ENCODE measurements around the gene ATRNL1.

ATRNL1 gene

DNA sequence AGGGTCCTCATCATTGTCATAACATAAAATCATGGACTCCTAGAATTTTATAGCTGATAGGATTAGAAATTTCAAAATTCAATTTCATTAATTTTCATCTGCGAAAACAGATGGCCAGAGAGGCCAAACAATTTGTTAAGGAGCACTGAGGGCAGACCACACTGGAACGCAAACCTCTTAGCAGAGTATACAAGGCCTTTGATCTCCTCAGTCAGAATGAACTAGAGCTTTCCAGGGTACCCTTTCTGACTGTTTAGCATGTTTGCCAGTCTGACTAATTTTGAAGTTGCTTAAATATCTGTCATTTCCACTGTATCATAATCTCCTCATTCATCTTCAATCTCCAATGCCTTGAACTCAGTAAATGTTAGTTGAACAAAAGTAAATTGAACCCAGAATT lies 41.9 kb upstream of the ATRNL1 start:
- H3K4me1 ChIP-seq (ENCODE audit: insufficient read depth, poor library complexity, severe bottlenecking) = no peaks in the 10 kb centered on the region
- H3K36me3 ChIP-seq (ENCODE audit: low read depth) = no peaks in the 10 kb centered on the region
- H3K27me3 ChIP-seq (ENCODE audit: insufficient read depth, poor library complexity, severe bottlenecking) = no peaks in the 10 kb centered on the region
- ATAC-seq (ENCODE audit: low read depth) (no peak), DNase-seq (ENCODE audit: low spot score) (no peak)
- no peak overlapping the region for H3K27ac ChIP-seq (ENCODE audit: poor library complexity, severe bottlenecking)
- H3K4me3 ChIP-seq (ENCODE audit: severe bottlenecking) = no peak overlapping the region
- TF ChIP-seq, protein P1, sequence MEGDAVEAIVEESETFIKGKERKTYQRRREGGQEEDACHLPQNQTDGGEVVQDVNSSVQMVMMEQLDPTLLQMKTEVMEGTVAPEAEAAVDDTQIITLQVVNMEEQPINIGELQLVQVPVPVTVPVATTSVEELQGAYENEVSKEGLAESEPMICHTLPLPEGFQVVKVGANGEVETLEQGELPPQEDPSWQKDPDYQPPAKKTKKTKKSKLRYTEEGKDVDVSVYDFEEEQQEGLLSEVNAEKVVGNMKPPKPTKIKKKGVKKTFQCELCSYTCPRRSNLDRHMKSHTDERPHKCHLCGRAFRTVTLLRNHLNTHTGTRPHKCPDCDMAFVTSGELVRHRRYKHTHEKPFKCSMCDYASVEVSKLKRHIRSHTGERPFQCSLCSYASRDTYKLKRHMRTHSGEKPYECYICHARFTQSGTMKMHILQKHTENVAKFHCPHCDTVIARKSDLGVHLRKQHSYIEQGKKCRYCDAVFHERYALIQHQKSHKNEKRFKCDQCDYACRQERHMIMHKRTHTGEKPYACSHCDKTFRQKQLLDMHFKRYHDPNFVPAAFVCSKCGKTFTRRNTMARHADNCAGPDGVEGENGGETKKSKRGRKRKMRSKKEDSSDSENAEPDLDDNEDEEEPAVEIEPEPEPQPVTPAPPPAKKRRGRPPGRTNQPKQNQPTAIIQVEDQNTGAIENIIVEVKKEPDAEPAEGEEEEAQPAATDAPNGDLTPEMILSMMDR (IDR thresholded peaks at IDR 0.05; ENCODE audit: poor library complexity, severe bottlenecking) = no peak
- H3K9me3 ChIP-seq (ENCODE audit: severe bottlenecking) = no peaks in the 10 kb centered on the region

DNA sequence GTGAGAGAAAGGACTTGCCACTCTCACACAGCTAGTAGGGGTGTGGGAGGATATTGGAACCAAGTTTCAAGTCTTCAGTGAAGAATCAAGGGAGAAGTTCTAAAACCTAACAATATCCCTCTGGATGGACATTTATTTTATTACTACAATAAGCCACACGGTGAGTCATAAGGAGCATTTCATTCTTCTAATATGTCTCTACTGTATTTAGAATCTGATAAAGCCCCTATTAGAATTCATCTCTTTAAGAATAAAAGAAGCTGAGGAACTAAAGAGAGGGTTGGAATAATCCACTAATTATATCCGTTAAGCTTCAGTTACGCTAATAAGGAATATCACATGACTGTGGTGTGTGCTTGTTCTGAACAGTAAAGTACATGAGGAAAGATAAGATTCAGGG lies 40.9 kb upstream of the ATRNL1 start:
- ATAC-seq (ENCODE audit: low read depth) (no peak), DNase-seq (ENCODE audit: low spot score) (no peak)
- H3K4me3 ChIP-seq (ENCODE audit: severe bottlenecking) = no peak overlapping the region
- no peaks in the 10 kb centered on the region for H3K27me3 ChIP-seq (ENCODE audit: insufficient read depth, poor library complexity, severe bottlenecking)
- H3K9me3 ChIP-seq (ENCODE audit: severe bottlenecking) = no peaks in the 10 kb centered on the region
- no peaks in the 10 kb centered on the region for H3K4me1 ChIP-seq (ENCODE audit: insufficient read depth, poor library complexity, severe bottlenecking)
- H3K36me3 ChIP-seq (ENCODE audit: low read depth) = no peaks in the 10 kb centered on the region
- H3K27ac ChIP-seq (ENCODE audit: poor library complexity, severe bottlenecking) = no peak overlapping the region
- TF ChIP-seq, protein P1 (IDR thresholded peaks at IDR 0.05; ENCODE audit: poor library complexity, severe bottlenecking) = no peak

DNA sequence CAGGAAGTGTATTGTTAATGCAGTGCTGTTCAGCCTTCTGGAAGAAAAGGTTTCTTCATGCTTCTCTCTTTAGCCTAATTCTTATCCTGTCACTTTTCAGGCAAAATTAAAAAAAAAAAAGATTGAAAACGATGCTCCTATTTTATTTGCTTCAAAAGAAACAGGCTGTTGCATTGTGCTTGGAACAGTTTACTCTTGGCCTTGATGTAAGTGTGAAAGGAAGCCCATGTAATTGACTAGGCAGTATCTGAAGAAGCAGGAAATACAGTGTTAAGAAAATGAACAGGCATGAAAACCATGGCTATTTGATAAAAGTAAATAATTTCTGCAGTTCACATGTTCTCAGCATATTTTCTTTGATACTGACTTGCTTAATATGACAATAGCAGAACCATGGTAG lies 40.4 kb upstream of the ATRNL1 start:
- no peaks in the 10 kb centered on the region for H3K4me1 ChIP-seq (ENCODE audit: insufficient read depth, poor library complexity, severe bottlenecking)
- DNase-seq (ENCODE audit: low spot score) = no peak
- TF ChIP-seq, protein P1 (IDR thresholded peaks at IDR 0.05; ENCODE audit: poor library complexity, severe bottlenecking) = no peak
- no peaks in the 10 kb centered on the region for H3K27me3 ChIP-seq (ENCODE audit: insufficient read depth, poor library complexity, severe bottlenecking)
- no peaks in the 10 kb centered on the region for H3K36me3 ChIP-seq (ENCODE audit: low read depth)
- H3K9me3 ChIP-seq (ENCODE audit: severe bottlenecking) = no peaks in the 10 kb centered on the region
- no peak overlapping the region for H3K4me3 ChIP-seq (ENCODE audit: severe bottlenecking)
- no peak overlapping the region for H3K27ac ChIP-seq (ENCODE audit: poor library complexity, severe bottlenecking)
- ATAC-seq (ENCODE audit: low read depth) = no peak

DNA sequence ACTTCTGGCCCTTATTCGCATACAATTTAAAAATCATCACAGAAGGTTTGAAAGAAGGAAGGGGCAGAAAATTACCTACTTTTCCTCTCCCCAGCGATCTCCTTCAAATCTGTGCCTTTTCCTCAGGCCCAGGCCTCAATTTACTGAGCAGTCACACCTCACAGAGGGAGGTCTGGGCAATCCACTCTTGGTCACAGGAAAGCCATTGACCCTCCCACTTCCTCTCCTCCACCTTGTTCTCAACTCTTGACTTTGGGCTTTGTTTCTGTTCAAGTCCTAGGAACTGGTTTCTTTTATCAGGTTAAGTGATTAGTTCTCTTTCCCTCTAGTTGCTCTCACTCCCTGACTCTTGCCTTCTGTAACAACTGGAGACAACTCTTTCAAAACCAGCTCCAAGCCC lies 37.0 kb upstream of the ATRNL1 start:
- no peaks in the 10 kb centered on the region for H3K36me3 ChIP-seq (ENCODE audit: low read depth)
- no peak overlapping the region for H3K4me3 ChIP-seq (ENCODE audit: severe bottlenecking)
- no peak overlapping the region for H3K27ac ChIP-seq (ENCODE audit: poor library complexity, severe bottlenecking)
- TF ChIP-seq, protein P1 (IDR thresholded peaks at IDR 0.05; ENCODE audit: poor library complexity, severe bottlenecking) = no peak
- DNase-seq (ENCODE audit: low spot score) (no peak), ATAC-seq (ENCODE audit: low read depth) (no peak)
- no peaks in the 10 kb centered on the region for H3K9me3 ChIP-seq (ENCODE audit: severe bottlenecking)
- no peaks in the 10 kb centered on the region for H3K27me3 ChIP-seq (ENCODE audit: insufficient read depth, poor library complexity, severe bottlenecking)
- H3K4me1 ChIP-seq (ENCODE audit: insufficient read depth, poor library complexity, severe bottlenecking) = no peaks in the 10 kb centered on the region

GRCh38 chr10:115059301-115059898 lies 33.8 kb upstream of the ATRNL1 start:
- H3K27ac ChIP-seq (ENCODE audit: poor library complexity, severe bottlenecking) = no peak overlapping the region

More at GRCh38 chr10:115059301-115059898, 33.8 kb upstream of the ATRNL1 start:
- H3K36me3 ChIP-seq (ENCODE audit: low read depth) = no peaks in the 10 kb centered on the region
- H3K4me3 ChIP-seq (ENCODE audit: severe bottlenecking) = no peak overlapping the region
- DNase-seq (ENCODE audit: low spot score) = no peak
- ATAC-seq (ENCODE audit: low read depth) = no peak
- H3K27me3 ChIP-seq (ENCODE audit: insufficient read depth, poor library complexity, severe bottlenecking) = peaks cover 9% of the 10 kb centered on the region
- TF ChIP-seq, protein P1 (IDR thresholded peaks at IDR 0.05; ENCODE audit: poor library complexity, severe bottlenecking) = no peak
- H3K9me3 ChIP-seq (ENCODE audit: severe bottlenecking) = no peaks in the 10 kb centered on the region
- H3K4me1 ChIP-seq (ENCODE audit: insufficient read depth, poor library complexity, severe bottlenecking) = no peaks in the 10 kb centered on the region

All from RWPE2 (cell line).